HEK293T (cell line): ENCODE results near the gene PTPRCAP.

Experiments
- BHLHE40 ChIP-seq: fragments of 450-650 bp; IDR thresholded peaks from 2 replicates; pipeline ENCODE4 v1.6.1; 2016; ENCODE audit warnings: mild to moderate bottlenecking, moderate library complexity, borderline replicate concordance
- CTBP1 ChIP-seq: fragments of 450-650 bp; IDR thresholded peaks from 2 replicates; pipeline ENCODE4 v1.6.1; 2016; ENCODE audit warnings: borderline replicate concordance
- ELF4 ChIP-seq: fragments of 450-650 bp; IDR thresholded peaks from 2 replicates; pipeline ENCODE4 v1.6.1; 2017; ENCODE audit warnings: antibody characterized with exemption
- L3MBTL2 ChIP-seq: fragments of 450-650 bp; conservative IDR thresholded peaks from 2 replicates; pipeline ENCODE4 v1.6.1; 2016; ENCODE audit warnings: mild to moderate bottlenecking
- SP1 ChIP-seq: fragments of 450-650 bp; IDR thresholded peaks from 2 replicates; pipeline ENCODE4 v1.6.1; 2017

DNA sequence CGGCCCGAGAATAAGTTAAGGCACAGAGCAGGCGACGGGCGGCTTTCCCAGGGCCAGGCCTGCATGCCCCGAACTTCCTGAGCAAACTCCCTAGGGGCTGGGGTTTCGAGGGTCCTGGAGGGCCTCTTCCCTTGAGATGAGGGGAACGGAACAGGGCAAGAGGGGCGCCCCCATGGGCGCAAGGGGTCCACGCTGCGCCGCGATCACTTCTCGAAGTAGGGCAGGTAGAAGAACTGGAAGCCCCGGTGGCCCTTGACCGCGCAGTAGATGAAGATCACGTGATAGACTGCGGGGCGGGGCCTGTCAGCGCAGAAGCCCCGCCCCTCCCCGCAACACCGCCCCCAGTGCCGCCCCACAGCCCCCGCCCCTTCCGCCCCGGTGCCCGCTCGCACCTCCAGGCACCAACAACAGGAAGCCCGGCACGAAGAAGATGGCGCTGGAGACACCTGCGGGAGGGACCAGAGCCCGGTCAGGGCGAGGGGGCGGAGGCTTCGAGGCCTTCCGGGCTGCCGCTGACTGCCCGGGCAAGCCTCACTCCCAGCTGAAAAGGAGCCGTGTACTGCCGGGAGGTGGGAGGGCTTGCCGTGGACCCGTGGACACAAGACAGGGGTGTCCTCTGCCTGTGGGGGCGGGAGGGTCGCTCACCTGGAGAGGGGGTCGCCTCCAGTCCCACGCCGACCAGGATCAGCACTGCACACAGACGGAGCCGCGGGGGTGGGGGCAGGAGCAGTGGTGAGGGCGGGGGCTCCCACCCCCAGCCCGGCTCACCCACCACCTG lies 27.1 kb upstream of the PTPRCAP start:
- TF ChIP-seq ELF4 (no peak), SP1 (no peak), CTBP1 (no peak), BHLHE40 (no peak), L3MBTL2 (peak; percentile 75)
